A549 treated with CpdA at 1 μM for 4 hours (cell line): ENCODE data around the gene CTDP1. TPM values are rescaled to one million over a fixed set of nuclear protein-coding genes. Genes with fewer than 3 reads are reported as not detected.

Source experiments
- total RNA-seq: library from RNA; stranded (reverse); fragments of 200-300 nt; extraction: Qiagen RNA extraction; gene quantifications from 5 replicates; pipeline ENCODE4 v1.2.3, GENCODE V29; 2022; ENCODE audit warnings: low read depth

CTDP1 gene
- total RNA-seq: 14.4 to 17.1 TPM (median 16.5 TPM) in 5 replicates

GRCh38 chr18:79679552-79680099 lies at the start of gene CTDP1:
TSS of gene CTDP1 (plus strand) at chr18:79679803. CDS start at chr18:79679948, 145 bp downstream.

GRCh38 chr18:79797518-79798345 lies 118.1 kb downstream of the CTDP1 start, which contains the start of gene KCNG2:
TSS of gene KCNG2 (plus strand) at chr18:79797938. CDS start at chr18:79863668, 65,730 bp downstream.

Other genes starting within 250 kb of the CTDP1 start
- not detected in 5 replicates for gene KCNG2, start 118.1 kb downstream of the CTDP1 start, total RNA-seq